ENCODE data around the gene PFDN1. TPM values are rescaled to one million over a fixed set of nuclear protein-coding genes. Genes with fewer than 3 reads are reported as not detected.

Gene PFDN1
- total RNA-seq, 6 experiments from 2014 or later = 75.0 to 95.8 (median 89.0) TPM

GRCh38 chr5:140338336-140338735 lies 35.4 kb upstream of the PFDN1 start:
- TF ChIP-seq CTCF (IDR thresholded peaks at IDR 0.05) = no peak
- Mint-ChIP-seq H3K4me3 (no peak overlapping the region), H3K36me3 (ENCODE audit: low read depth) (peaks cover 20% of the 10 kb centered on the region), H3K9me3 (no peaks in the 10 kb centered on the region), H3K27me3 (ENCODE audit: insufficient read depth) (peaks cover 2% of the 10 kb centered on the region; the same call in 1 of the 2 replicates), H3K27ac (peak overlapping the region; percentile 45), H3K4me1 (ENCODE audit: low read depth) (peaks cover 46% of the 10 kb centered on the region)
- DNase-seq = no peak

- Mint-ChIP-seq H3K9me3 (no peaks in the 10 kb centered on the region), H3K4me1 (ENCODE audit: low read depth) (peaks cover 41% of the 10 kb centered on the region), H3K27ac (no peak overlapping the region), H3K36me3 (ENCODE audit: low read depth) (peaks cover 20% of the 10 kb centered on the region), H3K27me3 (ENCODE audit: insufficient read depth) (peaks cover 2% of the 10 kb centered on the region; the same call in 1 of the 2 replicates), H3K4me3 (no peak overlapping the region)
- no peak for DNase-seq
- no peak for TF ChIP-seq CTCF (IDR thresholded peaks at IDR 0.05)
These were observed 35.0 kb upstream of the PFDN1 start for GRCh38 chr5:140337880-140338279.

- no peaks in the 10 kb centered on the region for H3K27me3 Mint-ChIP-seq (ENCODE audit: insufficient read depth)
- H3K9me3 Mint-ChIP-seq = no peaks in the 10 kb centered on the region
- H3K4me1 Mint-ChIP-seq (ENCODE audit: low read depth) = peaks cover 28% of the 10 kb centered on the region
- H3K4me3 Mint-ChIP-seq = no peak overlapping the region
- no peak for DNase-seq
- H3K27ac Mint-ChIP-seq = no peak overlapping the region
- no peak for TF ChIP-seq CTCF (IDR thresholded peaks at IDR 0.05)
- peaks cover 19% of the 10 kb centered on the region for H3K36me3 Mint-ChIP-seq (ENCODE audit: low read depth)
These were observed 33.5 kb upstream of the PFDN1 start for GRCh38 chr5:140336388-140336787.

GRCh38 chr5:140331638-140332037 lies 28.7 kb upstream of the PFDN1 start:
- Mint-ChIP-seq H3K27me3 (ENCODE audit: insufficient read depth) (no peaks in the 10 kb centered on the region; the same call in 1 of the 2 replicates), H3K9me3 (no peaks in the 10 kb centered on the region), H3K27ac (no peak overlapping the region), H3K4me3 (no peak overlapping the region), H3K36me3 (ENCODE audit: low read depth) (peaks cover 11% of the 10 kb centered on the region), H3K4me1 (ENCODE audit: low read depth) (peaks cover 19% of the 10 kb centered on the region)
- no peak for DNase-seq
- no peak for TF ChIP-seq CTCF (IDR thresholded peaks at IDR 0.05)

- H3K4me3 Mint-ChIP-seq = no peak overlapping the region
- H3K36me3 Mint-ChIP-seq (ENCODE audit: low read depth) = peaks cover 11% of the 10 kb centered on the region
- H3K4me1 Mint-ChIP-seq (ENCODE audit: low read depth) = peaks cover 31% of the 10 kb centered on the region
- no peaks in the 10 kb centered on the region for H3K9me3 Mint-ChIP-seq
- no peak for TF ChIP-seq CTCF (IDR thresholded peaks at IDR 0.05)
- no peak for DNase-seq
- H3K27me3 Mint-ChIP-seq (ENCODE audit: insufficient read depth) = no peaks in the 10 kb centered on the region; the same call in none of the 2 replicates
- H3K27ac Mint-ChIP-seq = peak overlapping the region; percentile 5; the same call in 1 of the 2 replicates
These were observed 27.0 kb upstream of the PFDN1 start for GRCh38 chr5:140329739-140330481.
